ENCODE measurements around the gene MRPS34.

DNA sequence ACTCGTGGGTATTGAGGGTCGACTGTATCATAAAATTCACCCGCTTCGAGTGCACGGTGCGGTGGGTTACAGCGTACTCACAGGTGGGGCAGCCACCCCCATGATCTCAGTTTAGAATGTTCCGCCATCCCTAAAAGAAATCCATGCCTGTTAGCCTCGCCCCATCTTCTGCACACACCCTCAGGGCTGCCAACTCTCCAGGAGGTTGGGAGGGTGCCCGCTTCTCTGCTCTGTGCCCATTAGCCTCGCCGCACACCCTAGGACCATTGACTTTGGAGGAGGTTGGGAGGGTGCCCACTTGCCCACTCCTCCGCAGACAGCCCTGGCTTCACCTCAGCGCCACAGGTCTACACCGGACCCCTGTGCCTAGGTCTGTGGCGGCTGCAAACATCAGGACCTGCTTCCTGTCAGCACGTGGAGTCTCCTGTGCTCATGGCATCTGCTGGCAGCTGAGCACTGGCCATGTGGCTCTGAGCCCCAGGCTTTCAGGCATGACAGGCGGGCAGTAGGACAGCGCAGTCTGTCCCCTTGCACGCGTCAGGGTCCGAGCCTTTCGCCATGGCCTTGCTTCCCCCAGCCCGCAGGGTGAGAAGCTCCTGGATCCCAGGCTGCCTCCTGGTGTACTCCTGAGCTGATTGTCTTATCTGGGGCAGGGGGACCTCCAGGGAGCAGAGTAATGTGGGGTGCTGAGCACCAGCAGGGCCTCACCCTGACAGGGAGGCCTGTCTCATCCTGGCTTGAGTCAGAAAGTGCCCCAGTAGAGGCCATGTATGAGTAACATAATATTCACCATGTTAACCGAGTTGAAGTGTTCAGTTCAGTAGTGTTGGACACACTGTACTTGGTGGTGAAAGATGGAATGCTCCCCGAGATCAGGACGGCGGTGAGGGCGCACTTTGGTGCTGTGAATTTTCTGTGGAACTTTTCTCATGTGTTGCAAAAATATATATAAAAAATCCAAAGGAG is 23.5 kb downstream of the MRPS34 start:
- TF ChIP-seq PHTF2 (CRISPR knock-in tag; IDR thresholded peaks at IDR 0.05) (no peak), ZNF23 (CRISPR knock-in tag; IDR thresholded peaks at IDR 0.05) (no peak), ETS1 (conservative IDR thresholded peaks at IDR 0.05; ENCODE audit: control insufficient read depth, low read depth, low read length) (no peak)
